G401 (cell line): Measurements from ENCODE around the gene SIM2. TPM values are rescaled to one million over a fixed set of nuclear protein-coding genes. Genes with fewer than 3 reads are reported as not detected.
A peak's percentile ranks its signal among the peaks of the same experiment; 100 is the strongest.
"Not testable (repeated sequence)": the region's sequence is repeated elsewhere in the genome, so short reads cannot be mapped to it uniquely, and the experiment has no call there.

Source experiments
- DNase-seq: peaks from one replicate; pipeline ENCODE4 v3.0.0-alpha.2; 2015; ENCODE audit warnings: low spot score
- in situ Hi-C: cut with HindIII; loops from 2 replicates; pipeline ENCODE4 v1.10.0; 2016; ENCODE audit warnings: low sequenced_read_pairs, mixed read lengths
- total RNA-seq: library from RNA; depleted of rRNA; stranded (reverse); fragments of >200 nt; shearing (Covaris generic); gene quantifications from 2 replicates; pipeline ENCODE4 v1.2.3, GENCODE V29; 2014; rRNA removed

SIM2 gene, protein sequence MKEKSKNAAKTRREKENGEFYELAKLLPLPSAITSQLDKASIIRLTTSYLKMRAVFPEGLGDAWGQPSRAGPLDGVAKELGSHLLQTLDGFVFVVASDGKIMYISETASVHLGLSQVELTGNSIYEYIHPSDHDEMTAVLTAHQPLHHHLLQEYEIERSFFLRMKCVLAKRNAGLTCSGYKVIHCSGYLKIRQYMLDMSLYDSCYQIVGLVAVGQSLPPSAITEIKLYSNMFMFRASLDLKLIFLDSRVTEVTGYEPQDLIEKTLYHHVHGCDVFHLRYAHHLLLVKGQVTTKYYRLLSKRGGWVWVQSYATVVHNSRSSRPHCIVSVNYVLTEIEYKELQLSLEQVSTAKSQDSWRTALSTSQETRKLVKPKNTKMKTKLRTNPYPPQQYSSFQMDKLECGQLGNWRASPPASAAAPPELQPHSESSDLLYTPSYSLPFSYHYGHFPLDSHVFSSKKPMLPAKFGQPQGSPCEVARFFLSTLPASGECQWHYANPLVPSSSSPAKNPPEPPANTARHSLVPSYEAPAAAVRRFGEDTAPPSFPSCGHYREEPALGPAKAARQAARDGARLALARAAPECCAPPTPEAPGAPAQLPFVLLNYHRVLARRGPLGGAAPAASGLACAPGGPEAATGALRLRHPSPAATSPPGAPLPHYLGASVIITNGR
- total RNA-seq = 2.0 and 4.7 TPM in 2 replicates

DNA sequence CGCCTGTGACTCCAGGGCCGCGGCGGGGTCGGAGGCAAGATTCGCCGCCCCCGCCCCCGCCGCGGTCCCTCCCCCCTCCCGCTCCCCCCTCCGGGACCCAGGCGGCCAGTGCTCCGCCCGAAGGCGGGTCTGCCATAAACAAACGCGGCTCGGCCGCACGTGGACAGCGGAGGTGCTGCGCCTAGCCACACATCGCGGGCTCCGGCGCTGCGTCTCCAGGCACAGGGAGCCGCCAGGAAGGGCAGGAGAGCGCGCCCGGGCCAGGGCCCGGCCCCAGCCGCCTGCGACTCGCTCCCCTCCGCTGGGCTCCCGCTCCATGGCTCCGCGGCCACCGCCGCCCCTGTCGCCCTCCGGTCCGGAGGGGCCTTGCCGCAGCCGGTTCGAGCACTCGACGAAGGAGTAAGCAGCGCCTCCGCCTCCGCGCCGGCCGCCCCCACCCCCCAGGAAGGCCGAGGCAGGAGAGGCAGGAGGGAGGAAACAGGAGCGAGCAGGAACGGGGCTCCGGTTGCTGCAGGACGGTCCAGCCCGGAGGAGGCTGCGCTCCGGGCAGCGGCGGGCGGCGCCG, at the start of gene SIM2:
Gene SIM2 (plus strand): TSS at position 135 of the 565 bp plus-strand sequence. CDS start 632 bp downstream, outside the sequence.
- in situ Hi-C loops = no loop called here
- DNase-seq = no peak

GRCh38 chr21:36654324-36654723, 44.6 kb upstream of the SIM2 start:
- in situ Hi-C loops = no loop called here
- peak; percentile 19 for DNase-seq

DNA sequence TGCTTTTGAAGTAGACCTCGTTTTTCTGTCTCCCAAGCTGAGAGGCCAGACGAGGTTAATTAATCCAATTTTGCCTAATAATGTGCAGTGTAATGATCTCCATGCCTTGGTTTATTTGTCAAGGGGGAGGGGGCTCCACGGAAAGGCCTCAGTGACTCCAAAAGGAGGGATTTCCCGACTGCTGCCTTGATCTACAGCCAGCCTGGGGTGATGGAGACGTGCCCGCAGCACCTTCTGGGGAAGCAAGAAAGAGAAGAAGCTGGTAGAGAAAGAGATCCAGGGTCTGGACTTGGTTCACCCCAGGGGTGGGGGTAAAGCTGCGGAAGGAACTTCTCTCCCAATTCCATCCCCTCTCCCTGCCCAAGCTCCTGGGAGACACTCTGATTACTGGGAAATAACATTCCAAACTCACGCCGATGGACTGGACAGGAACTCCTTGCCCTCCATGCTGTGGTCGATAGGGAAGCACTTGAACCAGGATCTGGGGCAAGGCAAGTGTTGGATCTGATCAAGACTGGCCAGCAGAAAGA, 44.1 kb upstream of the SIM2 start:
- no peak for DNase-seq
- in situ Hi-C loops = no loop called here

DNA sequence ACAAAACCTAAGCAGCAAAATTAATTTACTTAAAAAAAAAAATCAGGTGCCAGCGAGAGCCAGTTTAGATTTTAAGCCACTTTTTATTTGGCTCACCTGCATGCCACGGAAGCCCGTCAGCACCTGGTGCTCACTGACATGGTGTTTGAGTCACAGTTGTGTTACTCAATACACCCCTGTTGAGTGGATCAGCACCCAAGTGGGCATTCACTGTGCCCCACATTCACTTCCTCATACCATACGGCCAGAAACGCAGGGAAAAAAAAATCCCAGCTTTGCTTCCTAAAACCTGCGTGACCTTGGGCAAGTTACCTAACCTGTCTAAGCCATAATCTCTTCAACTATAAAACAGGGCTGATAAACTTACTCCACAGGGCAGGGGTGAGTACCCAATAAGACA, 42.8 kb upstream of the SIM2 start:
- in situ Hi-C loops = no loop called here
- no peak for DNase-seq

- DNase-seq, in situ Hi-C loops: not testable (repeated sequence)
These were observed 41.6 kb upstream of the SIM2 start for GRCh38 chr21:36657290-36657689.

- no peak for DNase-seq
- in situ Hi-C loops = no loop called here
These were observed 40.9 kb upstream of the SIM2 start for GRCh38 chr21:36657999-36658398.

GRCh38 chr21:36658926-36659325, 40.0 kb upstream of the SIM2 start:
- in situ Hi-C loops = no loop called here
- DNase-seq = no peak

DNA sequence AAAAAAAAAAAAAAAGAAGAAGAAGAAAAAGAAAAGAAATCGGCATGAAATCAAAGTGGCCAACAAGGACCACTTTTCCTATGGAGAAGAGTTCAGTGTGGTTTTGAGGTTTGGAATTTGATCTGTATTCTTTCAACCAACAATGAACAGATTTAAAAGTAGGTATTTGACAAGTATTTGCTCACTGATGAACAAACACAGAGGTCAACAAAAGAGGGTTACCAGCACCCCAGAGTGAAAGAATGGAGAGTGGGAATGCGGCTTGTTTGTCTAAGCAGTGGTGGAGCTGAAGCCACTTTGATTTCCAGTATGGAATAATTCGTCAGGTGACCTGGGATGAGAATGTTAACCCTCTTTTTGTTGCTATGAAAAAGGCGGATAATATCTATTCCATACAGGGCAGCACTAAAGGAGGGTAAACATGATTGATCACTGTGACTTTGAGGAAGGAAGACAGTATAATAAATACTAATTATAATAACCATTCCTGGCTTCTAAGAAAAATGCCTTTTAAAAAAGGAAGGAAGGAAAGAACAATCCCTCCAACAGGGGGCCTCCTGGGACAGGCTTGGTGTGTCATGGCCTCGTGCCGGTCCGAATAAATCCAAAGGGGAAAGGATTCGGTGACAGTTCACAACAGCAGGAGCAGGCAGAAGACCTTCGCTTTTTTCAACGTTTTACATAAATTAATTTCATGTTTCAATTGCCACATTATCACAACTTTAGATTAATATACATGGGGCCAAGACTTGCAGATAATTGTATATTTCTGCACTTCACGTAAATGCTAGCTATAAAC, 37.2 kb upstream of the SIM2 start:
- in situ Hi-C loops = no loop called here
- DNase-seq = peak; percentile 26

DNA sequence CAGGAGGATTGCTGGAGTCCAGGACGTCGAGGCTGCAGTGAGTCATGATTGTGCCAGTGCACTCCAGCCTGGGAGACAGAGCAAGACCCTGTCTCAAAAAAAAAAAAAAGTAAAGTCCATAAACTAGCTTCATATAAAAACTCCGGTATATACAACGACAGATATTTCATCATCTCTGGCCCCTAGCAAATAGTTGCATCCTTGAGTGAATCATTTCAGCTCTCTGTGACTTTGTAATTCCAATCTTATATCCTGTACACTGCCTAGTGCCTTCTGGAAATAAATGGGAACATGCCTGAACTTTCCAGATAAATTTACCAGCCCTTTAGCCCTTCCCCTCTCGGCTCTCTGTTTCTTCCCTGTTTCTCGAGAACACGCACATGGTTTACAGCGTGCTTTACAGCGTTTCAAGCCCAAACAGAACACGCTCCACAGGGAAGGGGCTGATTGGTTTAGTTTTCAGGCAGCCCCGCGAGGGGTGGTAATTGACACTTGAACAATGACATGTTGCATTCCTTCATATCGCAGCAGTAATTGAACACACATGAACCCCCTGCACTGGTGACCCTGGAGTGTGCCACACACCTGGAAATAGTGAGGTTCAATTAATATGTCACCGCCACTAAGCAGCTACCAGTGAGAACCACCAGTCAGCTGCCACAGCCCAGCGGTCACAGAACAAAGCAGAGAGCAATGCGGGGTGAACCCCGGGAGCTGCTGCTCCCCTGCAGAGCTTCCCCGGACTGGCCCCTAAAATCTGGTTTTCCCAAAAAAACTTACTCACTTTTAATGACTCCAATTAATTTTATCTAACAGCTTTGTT, 35.7 kb upstream of the SIM2 start:
- in situ Hi-C loops = no loop called here
- no peak for DNase-seq

GRCh38 chr21:36664662-36664990, 34.3 kb upstream of the SIM2 start:
- in situ Hi-C loops = no loop called here
- DNase-seq = no peak

DNA sequence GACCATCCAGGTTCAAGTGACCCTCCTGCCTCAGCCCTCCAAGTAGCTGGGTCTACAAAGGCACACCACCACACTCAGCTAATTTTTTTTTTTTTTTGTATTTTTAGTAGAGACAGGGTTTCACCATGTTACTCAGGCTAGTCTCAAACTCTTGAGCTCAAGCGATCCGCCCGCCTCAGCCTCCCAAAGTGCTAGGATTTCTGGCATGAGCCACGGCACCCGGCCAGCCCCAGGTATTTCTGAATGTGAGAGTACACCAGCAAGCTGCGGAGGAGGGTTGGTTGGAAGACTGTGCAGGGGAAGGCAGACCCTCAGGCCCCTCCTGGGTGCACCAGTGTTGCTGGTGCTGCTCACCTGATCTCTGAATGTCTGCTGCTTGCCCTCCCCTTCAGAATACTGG, 33.1 kb upstream of the SIM2 start:
- in situ Hi-C loops = no loop called here
- no peak for DNase-seq

- DNase-seq = no peak
- in situ Hi-C loops = no loop called here
These were observed 30.2 kb upstream of the SIM2 start for GRCh38 chr21:36668713-36669112.

- in situ Hi-C loops = no loop called here
- no peak for DNase-seq
These were observed 27.1 kb upstream of the SIM2 start for GRCh38 chr21:36671836-36672235.

DNA sequence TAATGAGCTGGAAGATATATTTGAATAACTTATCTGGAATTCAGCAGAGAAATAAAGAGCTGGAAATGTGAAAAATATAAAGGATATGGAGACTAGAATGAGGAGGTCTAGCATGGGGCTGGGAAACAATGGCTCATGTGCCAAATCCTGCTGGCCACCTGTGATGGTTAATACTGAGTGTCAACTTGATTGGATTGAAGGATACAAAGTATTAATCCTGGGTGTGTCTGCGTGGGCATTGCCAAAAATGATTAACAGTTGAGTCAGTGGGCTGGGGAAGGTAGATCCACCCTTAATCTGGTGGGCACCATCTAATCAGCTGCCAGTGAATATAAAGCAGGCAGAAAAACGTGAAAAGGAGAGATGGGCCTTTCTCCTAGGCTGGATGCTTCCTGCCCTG, 26.6 kb upstream of the SIM2 start:
- in situ Hi-C loops, DNase-seq: not testable (repeated sequence)

DNA sequence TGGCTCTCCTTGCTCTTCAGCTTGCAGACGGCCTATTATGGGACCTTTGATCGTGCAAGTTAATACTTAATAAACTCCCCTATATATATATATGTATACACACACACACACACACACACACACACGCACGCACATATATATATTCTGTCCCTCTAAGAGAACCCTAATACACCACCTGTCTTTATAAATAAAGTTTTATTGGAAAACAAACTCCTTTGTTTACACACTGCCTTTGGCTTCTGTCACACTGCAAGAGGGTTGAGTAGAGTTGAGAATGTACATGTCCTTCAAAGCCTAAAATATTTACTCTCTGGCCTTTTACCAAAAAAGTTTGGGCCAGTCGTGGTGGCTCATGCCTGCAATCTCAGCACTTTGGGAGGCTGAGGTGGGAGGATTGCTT, 26.2 kb upstream of the SIM2 start:
- DNase-seq = no peak
- in situ Hi-C loops = no loop called here

GRCh38 chr21:36676039-36676950, 22.6 kb upstream of the SIM2 start:
- in situ Hi-C loops = no loop called here
- no peak for DNase-seq

- in situ Hi-C loops = no loop called here
These were observed 21.5 kb upstream of the SIM2 start for GRCh38 chr21:36677443-36677842.

GRCh38 chr21:36678538-36678937, 20.4 kb upstream of the SIM2 start:
- in situ Hi-C loops = no loop called here
- DNase-seq = no peak

More at GRCh38 chr21:36677443-36677842, 21.5 kb upstream of the SIM2 start:
- no peak for DNase-seq
